Esophagus squamous epithelium (tissue), 4 donors: Measurements from ENCODE around the gene NPY.

Experiments
- POLR2A ChIP-seq, 4 donors: fragments of 450-650 bp; IDR thresholded peaks; one replicate each; pipeline ENCODE4 v1.6.1; 2017; ENCODE audit warnings: antibody characterized with exemption in 4 of 4, mild to moderate bottlenecking in 4 of 4, moderate library complexity in 3 of 4
- TF ChIP-seq, protein P1 (sequence below), 6 experiments: fragments of 450-650 bp in 4 of 6; fragments of 200-600 bp in 2 of 6; sonication (generic) in 2 of 6; IDR thresholded peaks; one replicate each; pipeline ENCODE4 v1.5.1; 2016 to 2019; ENCODE audit warnings: antibody characterized with exemption in 6 of 6, mild to moderate bottlenecking in 4 of 6, moderate library complexity in 4 of 6

DNA sequence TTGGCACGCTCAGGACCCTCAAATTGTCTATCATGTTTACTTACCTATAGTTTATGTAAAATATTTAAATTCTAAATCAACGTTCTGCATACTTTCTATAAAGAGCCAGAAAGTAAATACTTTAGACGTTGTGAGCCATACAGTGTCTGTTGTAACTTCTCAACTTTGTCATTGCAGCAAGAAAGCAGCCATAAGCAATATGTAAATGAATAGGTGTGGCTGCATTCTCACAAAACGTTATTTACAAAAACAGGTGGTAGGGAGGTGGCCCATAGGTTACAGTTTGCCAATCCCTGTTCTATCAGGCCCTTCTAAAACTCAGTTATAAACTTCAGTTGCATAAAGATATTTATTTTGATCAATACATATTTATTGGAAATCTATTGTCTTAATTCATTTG lies 12.1 kb upstream of the NPY start:
- TF ChIP-seq, protein P1, sequence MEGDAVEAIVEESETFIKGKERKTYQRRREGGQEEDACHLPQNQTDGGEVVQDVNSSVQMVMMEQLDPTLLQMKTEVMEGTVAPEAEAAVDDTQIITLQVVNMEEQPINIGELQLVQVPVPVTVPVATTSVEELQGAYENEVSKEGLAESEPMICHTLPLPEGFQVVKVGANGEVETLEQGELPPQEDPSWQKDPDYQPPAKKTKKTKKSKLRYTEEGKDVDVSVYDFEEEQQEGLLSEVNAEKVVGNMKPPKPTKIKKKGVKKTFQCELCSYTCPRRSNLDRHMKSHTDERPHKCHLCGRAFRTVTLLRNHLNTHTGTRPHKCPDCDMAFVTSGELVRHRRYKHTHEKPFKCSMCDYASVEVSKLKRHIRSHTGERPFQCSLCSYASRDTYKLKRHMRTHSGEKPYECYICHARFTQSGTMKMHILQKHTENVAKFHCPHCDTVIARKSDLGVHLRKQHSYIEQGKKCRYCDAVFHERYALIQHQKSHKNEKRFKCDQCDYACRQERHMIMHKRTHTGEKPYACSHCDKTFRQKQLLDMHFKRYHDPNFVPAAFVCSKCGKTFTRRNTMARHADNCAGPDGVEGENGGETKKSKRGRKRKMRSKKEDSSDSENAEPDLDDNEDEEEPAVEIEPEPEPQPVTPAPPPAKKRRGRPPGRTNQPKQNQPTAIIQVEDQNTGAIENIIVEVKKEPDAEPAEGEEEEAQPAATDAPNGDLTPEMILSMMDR (IDR thresholded peaks at IDR 0.05), result no peak
- no peak for TF ChIP-seq POLR2A (IDR thresholded peaks at IDR 0.05)
